ENCODE measurements around the gene BBC3. TPM values are rescaled to one million over a fixed set of nuclear protein-coding genes. Genes with fewer than 3 reads are reported as not detected.

BBC3 gene
- polyA plus RNA-seq, 2 of the 4 experiments (the other 2 are of a cell fraction): 6.0 to 8.9 TPM

GRCh38 chr19:47274071-47274890, 43.3 kb upstream of the BBC3 start, which contains the start of gene INAFM1 (continued):
- TF ChIP-seq HDAC2 (IDR thresholded peaks at IDR 0.05): no peak
- 0 out of 2 replicates have a peak, but pooled peaks have one; percentile 54 for TF ChIP-seq MAZ (IDR thresholded peaks at IDR 0.05; ENCODE audit: borderline replicate concordance, low read depth, low read length)

- H3K4me1 ChIP-seq: peaks cover 15% of the 10 kb centered on the region
- peak overlapping the region; percentile 80 to 90 for H3K27ac ChIP-seq
- CTCF ChIA-PET: interaction anchor here (0.6 to 12.3 kb wide), 7 partner anchors 11 to 142 kb away, joined by 3 to 160 read pairs (median 4); partner anchors contain the start of genes CCDC9 and DHX34
- H3K4me2 ChIP-seq: peak overlapping the region; percentile 89
- H3K4me3 ChIP-seq: peak overlapping the region; percentile 59
- WGBS (ENCODE audit: missing lambda C conversion rate): 2% methylated on average over 47 of the region's 54 CpGs
- peak; percentile 96 for DNase-seq (ENCODE audit: low read depth in 1 of 2, low spot score in 1 of 2)
- no peak for FAIRE-seq
- peak; percentile 66 to 89 for ATAC-seq
- POLR2A ChIA-PET: interaction anchor here (0.5 to 3.4 kb wide), 12 partner anchors 8 to 75 kb away, joined by 3 to 77 read pairs (median 8); partner anchors contain the start of genes CCDC9 and DHX34
- no peaks in the 10 kb centered on the region for H3K9me3 ChIP-seq
- TF ChIP-seq NR3C1 (IDR thresholded peaks at IDR 0.05) (no peak), EHF (CRISPR knock-in tag; IDR thresholded peaks at IDR 0.05) (peak; percentile 79), NFE2L2 (conservative IDR thresholded peaks at IDR 0.05; ENCODE audit: low read length) (peak; percentile 1; the same call in 1 of the 2 replicates), MAX (IDR thresholded peaks at IDR 0.05) (peak; percentile 5), POLR2A (IDR thresholded peaks at IDR 0.05; ENCODE audit: low read length) (peak; percentile 41), HMGXB4 (CRISPR knock-in tag; IDR thresholded peaks at IDR 0.05; ENCODE audit: borderline replicate concordance) (no peak), TP53 (CRISPR knock-in tag; IDR thresholded peaks at IDR 0.05) (0 out of 2 replicates have a peak, but pooled peaks have one; percentile 41), HOXB5 (CRISPR knock-in tag; IDR thresholded peaks at IDR 0.05) (0 out of 2 replicates have a peak, but pooled peaks have one; percentile 28), USF2 (IDR thresholded peaks at IDR 0.05) (no peak), JUNB (IDR thresholded peaks at IDR 0.05) (no peak), JUN (IDR thresholded peaks at IDR 0.05) (peak in 1 of 2 experiments; percentile 80; a peak in 4 of 5 replicates), FOSL2 (IDR thresholded peaks at IDR 0.05) (no peak), FOSL2 (CRISPR knock-in tag; IDR thresholded peaks at IDR 0.05) (peak; percentile 24), HEYL (CRISPR knock-in tag; IDR thresholded peaks at IDR 0.05) (0 out of 2 replicates have a peak, but pooled peaks have one; percentile 40), ESRRA (IDR thresholded peaks at IDR 0.05; ENCODE audit: borderline replicate concordance, low read length) (no peak), HOXA7 (CRISPR knock-in tag; IDR thresholded peaks at IDR 0.05) (peak; percentile 64; the same call in 1 of the 2 replicates), HOXB13 (CRISPR knock-in tag; IDR thresholded peaks at IDR 0.05; ENCODE audit: low read depth) (peak; percentile 21; the same call in 1 of the 2 replicates), TFCP2L1 (CRISPR knock-in tag; IDR thresholded peaks at IDR 0.05) (peak; percentile 66), MAFK (IDR thresholded peaks at IDR 0.05; ENCODE audit: partially characterized antibody) (peak; percentile 75), E2F6 (IDR thresholded peaks at IDR 0.05; ENCODE audit: borderline replicate concordance, low read depth) (peak; percentile 80), ZNF302 (CRISPR knock-in tag; IDR thresholded peaks at IDR 0.05) (no peak), PHF8 (IDR thresholded peaks at IDR 0.05; ENCODE audit: borderline replicate concordance, low read depth) (peak; percentile 91), RARB (CRISPR knock-in tag; IDR thresholded peaks at IDR 0.05) (0 out of 2 replicates have a peak, but pooled peaks have one; percentile 35)
- TF ChIP-seq, protein P1, sequence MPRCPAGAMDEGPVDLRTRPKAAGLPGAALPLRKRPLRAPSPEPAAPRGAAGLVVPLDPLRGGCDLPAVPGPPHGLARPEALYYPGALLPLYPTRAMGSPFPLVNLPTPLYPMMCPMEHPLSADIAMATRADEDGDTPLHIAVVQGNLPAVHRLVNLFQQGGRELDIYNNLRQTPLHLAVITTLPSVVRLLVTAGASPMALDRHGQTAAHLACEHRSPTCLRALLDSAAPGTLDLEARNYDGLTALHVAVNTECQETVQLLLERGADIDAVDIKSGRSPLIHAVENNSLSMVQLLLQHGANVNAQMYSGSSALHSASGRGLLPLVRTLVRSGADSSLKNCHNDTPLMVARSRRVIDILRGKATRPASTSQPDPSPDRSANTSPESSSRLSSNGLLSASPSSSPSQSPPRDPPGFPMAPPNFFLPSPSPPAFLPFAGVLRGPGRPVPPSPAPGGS (IDR thresholded peaks at IDR 0.05): peak; percentile 70; the same call in 1 of the 3 replicates
- TF ChIP-seq, protein P2, sequence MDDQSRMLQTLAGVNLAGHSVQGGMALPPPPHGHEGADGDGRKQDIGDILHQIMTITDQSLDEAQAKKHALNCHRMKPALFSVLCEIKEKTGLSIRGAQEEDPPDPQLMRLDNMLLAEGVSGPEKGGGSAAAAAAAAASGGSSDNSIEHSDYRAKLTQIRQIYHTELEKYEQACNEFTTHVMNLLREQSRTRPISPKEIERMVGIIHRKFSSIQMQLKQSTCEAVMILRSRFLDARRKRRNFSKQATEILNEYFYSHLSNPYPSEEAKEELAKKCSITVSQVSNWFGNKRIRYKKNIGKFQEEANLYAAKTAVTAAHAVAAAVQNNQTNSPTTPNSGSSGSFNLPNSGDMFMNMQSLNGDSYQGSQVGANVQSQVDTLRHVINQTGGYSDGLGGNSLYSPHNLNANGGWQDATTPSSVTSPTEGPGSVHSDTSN (IDR thresholded peaks at IDR 0.05): peak; percentile 66; the same call in 1 of the 2 replicates
- TF ChIP-seq, protein P3, sequence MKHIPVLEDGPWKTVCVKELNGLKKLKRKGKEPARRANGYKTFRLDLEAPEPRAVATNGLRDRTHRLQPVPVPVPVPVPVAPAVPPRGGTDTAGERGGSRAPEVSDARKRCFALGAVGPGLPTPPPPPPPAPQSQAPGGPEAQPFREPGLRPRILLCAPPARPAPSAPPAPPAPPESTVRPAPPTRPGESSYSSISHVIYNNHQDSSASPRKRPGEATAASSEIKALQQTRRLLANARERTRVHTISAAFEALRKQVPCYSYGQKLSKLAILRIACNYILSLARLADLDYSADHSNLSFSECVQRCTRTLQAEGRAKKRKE (CRISPR knock-in tag; IDR thresholded peaks at IDR 0.05; ENCODE audit: low read depth): peak; percentile 62; the same call in 1 of the 2 replicates
Measured at GRCh38 chr19:47273313-47274070, 42.5 kb upstream of the BBC3 start.

Measured in A549 (cell line).